Liver (tissue), 9 donors: ENCODE results near the gene RGMA. TPM values are rescaled to one million over a fixed set of nuclear protein-coding genes. Genes with fewer than 3 reads are reported as not detected.

Source experiments
- DNase-seq: peaks from one replicate; pipeline ENCODE4 v3.0.0-alpha.2; 2017; ENCODE audit warnings: low spot score
- H3K27ac ChIP-seq, 2 donors: one replicate each; pipeline ENCODE4 v1.7.0; 2013; ENCODE audit warnings: inconsistent platforms in 2 of 2, low read length in 2 of 2, control low read depth in 1 of 2, low read depth in 1 of 2, mild to moderate bottlenecking in 1 of 2
- H3K27me3 ChIP-seq, 4 donors: one replicate each; pipeline versions ENCODE4 v1.6.1 to v1.7.0; 2013; ENCODE audit warnings: low read length in 3 of 4, inconsistent platforms in 1 of 4, mild to moderate bottlenecking in 1 of 4, moderate library complexity in 1 of 4; ENCODE audit not compliant: control insufficient read depth in 4 of 4, insufficient read depth in 4 of 4
- H3K36me3 ChIP-seq, 4 donors: one replicate each; pipeline versions ENCODE4 v1.6.1 to v1.7.0; 2013; ENCODE audit warnings: low read length in 3 of 4, mild to moderate bottlenecking in 3 of 4, low read depth in 1 of 4, moderate library complexity in 1 of 4; ENCODE audit not compliant: control insufficient read depth in 4 of 4, insufficient read depth in 3 of 4
- H3K4me1 ChIP-seq, 4 donors: one replicate each; pipeline versions ENCODE4 v1.6.1 to v1.7.0; 2013; ENCODE audit warnings: low read length in 3 of 4, mild to moderate bottlenecking in 3 of 4, moderate library complexity in 1 of 4; ENCODE audit not compliant: control insufficient read depth in 4 of 4, insufficient read depth in 4 of 4
- H3K4me3 ChIP-seq, 3 donors: one replicate each; pipeline versions ENCODE4 v1.6.1 to v1.7.0; 2013; ENCODE audit warnings: low read length in 3 of 3, control low read depth in 1 of 3, low read depth in 1 of 3, mild to moderate bottlenecking in 1 of 3
- H3K9ac ChIP-seq, 2 donors: one replicate each; pipeline ENCODE4 v1.7.0; 2013; ENCODE audit warnings: low read length in 2 of 2, mild to moderate bottlenecking in 2 of 2, moderate library complexity in 2 of 2, control low read depth in 1 of 2, low read depth in 1 of 2
- H3K9me3 ChIP-seq, 4 donors: one replicate each; pipeline versions ENCODE4 v1.6.1 to v1.7.0; 2013; ENCODE audit warnings: low read length in 3 of 4; ENCODE audit not compliant: control insufficient read depth in 4 of 4
- CTCF ChIP-seq: fragments of 150-350 bp; IDR thresholded peaks from 2 replicates; pipeline ENCODE4 v1.5.1; 2017; ENCODE audit warnings: improper control_type of control experiment, low read depth, low read length; ENCODE audit not compliant: missing input control
- EGR1 ChIP-seq, 2 donors: IDR thresholded peaks; 2 replicates each; pipeline ENCODE4 v1.6.1; 2016 to 2018; ENCODE audit warnings: antibody characterized with exemption in 2 of 2, low read depth in 2 of 2
- GABPA ChIP-seq, 2 donors: IDR thresholded peaks in 1 of 2; conservative IDR thresholded peaks in 1 of 2; 2 replicates each; pipeline ENCODE4 v1.6.1; 2016; ENCODE audit warnings: antibody characterized with exemption in 2 of 2, mild to moderate bottlenecking in 1 of 2, moderate library complexity in 1 of 2
- HNF4A ChIP-seq, 2 donors: conservative IDR thresholded peaks; 2 replicates each; pipeline ENCODE4 v1.6.1; 2016; ENCODE audit warnings: antibody characterized with exemption in 2 of 2, mild to moderate bottlenecking in 2 of 2
- HNF4G ChIP-seq: IDR thresholded peaks from 2 replicates; pipeline ENCODE4 v1.6.1; 2016; ENCODE audit warnings: antibody characterized with exemption
- JUND ChIP-seq, 2 donors: IDR thresholded peaks; 2 replicates each; pipeline ENCODE4 v1.6.1; 2016; ENCODE audit warnings: antibody characterized with exemption in 2 of 2
- NR2F2 ChIP-seq: IDR thresholded peaks from 2 replicates; pipeline ENCODE4 v1.6.1; 2016; ENCODE audit warnings: antibody characterized with exemption
- RAD21 ChIP-seq, 2 donors: IDR thresholded peaks; 2 replicates each; pipeline ENCODE4 v1.6.1; 2016; ENCODE audit warnings: antibody characterized with exemption in 2 of 2, mild to moderate bottlenecking in 2 of 2
- RXRA ChIP-seq, 2 donors: IDR thresholded peaks; 2 replicates each; pipeline ENCODE4 v1.6.1; 2017 to 2018; ENCODE audit warnings: antibody characterized with exemption in 2 of 2, mild to moderate bottlenecking in 1 of 2
- SP1 ChIP-seq: IDR thresholded peaks from 2 replicates; pipeline ENCODE4 v1.6.1; 2018; ENCODE audit warnings: antibody characterized with exemption, mild to moderate bottlenecking
- TAF1 ChIP-seq: conservative IDR thresholded peaks from 2 replicates; pipeline ENCODE4 v1.6.1; 2016; ENCODE audit warnings: antibody characterized with exemption, mild to moderate bottlenecking
- YY1 ChIP-seq: IDR thresholded peaks from 2 replicates; pipeline ENCODE4 v1.6.1; 2016; ENCODE audit warnings: antibody characterized with exemption, mild to moderate bottlenecking
- WGBS: extraction: QIAGEN DNeasy Blood & Tissue Kit; methylation state at CpG from one replicate; pipeline ENCODE4 v1.1.7; 2013; 5-methylcytosine and 5-hydroxymethylcytosine counted together
- polyA plus RNA-seq, 2 donors: library from polyadenylated mRNA; stranded (reverse) in 1 of 2; unstranded in 1 of 2; fragments of 200-250 nt in 1 of 2; fragments of >200 nt in 1 of 2; fragmentation: Nextera tagmentation in 1 of 2; extraction: Ambion mirVana in 1 of 2; gene quantifications; one replicate each; pipeline versions ENCODE4 v1.2.1 to v1.2.3, GENCODE V29; 2013 to 2015
- total RNA-seq, 2 donors: library from RNA; depleted of rRNA; stranded (reverse); fragments of >200 nt; gene quantifications; one replicate each; pipeline ENCODE4 v1.2.3, GENCODE V29; 2014
- TF ChIP-seq, protein P1 (sequence below): IDR thresholded peaks from 2 replicates; pipeline ENCODE4 v1.6.1; 2016; ENCODE audit warnings: antibody characterized with exemption
- TF ChIP-seq, protein P2 (sequence below): IDR thresholded peaks from 2 replicates; pipeline ENCODE4 v1.6.1; 2016; ENCODE audit warnings: antibody characterized with exemption, mild to moderate bottlenecking
- TF ChIP-seq, protein P3 (sequence below): IDR thresholded peaks from 2 replicates; pipeline ENCODE4 v1.6.1; 2016; ENCODE audit warnings: antibody characterized with exemption
- donor health status: healthy.
- donor health status: healthy.
- donor health status: healthy.
- donor health status: healthy.
- donor health status: healthy.

The RGMA gene
- total and polyA plus RNA-seq, 4 donors: 0.15 to 0.33 (median 0.18) TPM; not detected in 1

- H3K4me3 ChIP-seq: no peak overlapping the region
- H3K4me1 ChIP-seq: peaks cover 0 to 3% (median 0%) of the 10 kb centered on the region in 4 donors
- WGBS: 92% methylated on average over 3 of the region's 3 CpGs
- no peak overlapping the region for H3K27ac ChIP-seq
- no peak for DNase-seq
- H3K36me3 ChIP-seq: no peaks in the 10 kb centered on the region
- peaks cover 0 to 18% (median 3%) of the 10 kb centered on the region in 4 donors for H3K27me3 ChIP-seq
- H3K9me3 ChIP-seq: no peaks in the 10 kb centered on the region
- H3K9ac ChIP-seq: no peak overlapping the region
- no peak for TF ChIP-seq EGR1 (IDR thresholded peaks at IDR 0.05; ENCODE audit: low read depth in 2 of 2)
- TF ChIP-seq HNF4G: no peak
- no peak for TF ChIP-seq HNF4A (conservative IDR thresholded peaks at IDR 0.05)
- TF ChIP-seq, protein P1, sequence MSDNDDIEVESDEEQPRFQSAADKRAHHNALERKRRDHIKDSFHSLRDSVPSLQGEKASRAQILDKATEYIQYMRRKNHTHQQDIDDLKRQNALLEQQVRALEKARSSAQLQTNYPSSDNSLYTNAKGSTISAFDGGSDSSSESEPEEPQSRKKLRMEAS: no peak
- TF ChIP-seq CTCF: no peak
- TF ChIP-seq, protein P2, sequence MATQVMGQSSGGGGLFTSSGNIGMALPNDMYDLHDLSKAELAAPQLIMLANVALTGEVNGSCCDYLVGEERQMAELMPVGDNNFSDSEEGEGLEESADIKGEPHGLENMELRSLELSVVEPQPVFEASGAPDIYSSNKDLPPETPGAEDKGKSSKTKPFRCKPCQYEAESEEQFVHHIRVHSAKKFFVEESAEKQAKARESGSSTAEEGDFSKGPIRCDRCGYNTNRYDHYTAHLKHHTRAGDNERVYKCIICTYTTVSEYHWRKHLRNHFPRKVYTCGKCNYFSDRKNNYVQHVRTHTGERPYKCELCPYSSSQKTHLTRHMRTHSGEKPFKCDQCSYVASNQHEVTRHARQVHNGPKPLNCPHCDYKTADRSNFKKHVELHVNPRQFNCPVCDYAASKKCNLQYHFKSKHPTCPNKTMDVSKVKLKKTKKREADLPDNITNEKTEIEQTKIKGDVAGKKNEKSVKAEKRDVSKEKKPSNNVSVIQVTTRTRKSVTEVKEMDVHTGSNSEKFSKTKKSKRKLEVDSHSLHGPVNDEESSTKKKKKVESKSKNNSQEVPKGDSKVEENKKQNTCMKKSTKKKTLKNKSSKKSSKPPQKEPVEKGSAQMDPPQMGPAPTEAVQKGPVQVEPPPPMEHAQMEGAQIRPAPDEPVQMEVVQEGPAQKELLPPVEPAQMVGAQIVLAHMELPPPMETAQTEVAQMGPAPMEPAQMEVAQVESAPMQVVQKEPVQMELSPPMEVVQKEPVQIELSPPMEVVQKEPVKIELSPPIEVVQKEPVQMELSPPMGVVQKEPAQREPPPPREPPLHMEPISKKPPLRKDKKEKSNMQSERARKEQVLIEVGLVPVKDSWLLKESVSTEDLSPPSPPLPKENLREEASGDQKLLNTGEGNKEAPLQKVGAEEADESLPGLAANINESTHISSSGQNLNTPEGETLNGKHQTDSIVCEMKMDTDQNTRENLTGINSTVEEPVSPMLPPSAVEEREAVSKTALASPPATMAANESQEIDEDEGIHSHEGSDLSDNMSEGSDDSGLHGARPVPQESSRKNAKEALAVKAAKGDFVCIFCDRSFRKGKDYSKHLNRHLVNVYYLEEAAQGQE: no peak
Observed at GRCh38 chr15:93082861-93083260, 6.2 kb downstream of the RGMA start.

- TF ChIP-seq HNF4A (conservative IDR thresholded peaks at IDR 0.05) (no peak), HNF4G (no peak), YY1 (no peak), NR2F2 (no peak), GABPA (IDR thresholded peaks at IDR 0.05 in 1 of 2, conservative IDR thresholded peaks at IDR 0.05 in 1 of 2) (no peak), SP1 (no peak), RXRA (IDR thresholded peaks at IDR 0.05) (no peak), RAD21 (IDR thresholded peaks at IDR 0.05) (no peak), TAF1 (no peak), JUND (IDR thresholded peaks at IDR 0.05) (no peak), EGR1 (IDR thresholded peaks at IDR 0.05; ENCODE audit: low read depth in 2 of 2) (no peak)
- TF ChIP-seq, protein P1: no peak
- TF ChIP-seq, protein P3, sequence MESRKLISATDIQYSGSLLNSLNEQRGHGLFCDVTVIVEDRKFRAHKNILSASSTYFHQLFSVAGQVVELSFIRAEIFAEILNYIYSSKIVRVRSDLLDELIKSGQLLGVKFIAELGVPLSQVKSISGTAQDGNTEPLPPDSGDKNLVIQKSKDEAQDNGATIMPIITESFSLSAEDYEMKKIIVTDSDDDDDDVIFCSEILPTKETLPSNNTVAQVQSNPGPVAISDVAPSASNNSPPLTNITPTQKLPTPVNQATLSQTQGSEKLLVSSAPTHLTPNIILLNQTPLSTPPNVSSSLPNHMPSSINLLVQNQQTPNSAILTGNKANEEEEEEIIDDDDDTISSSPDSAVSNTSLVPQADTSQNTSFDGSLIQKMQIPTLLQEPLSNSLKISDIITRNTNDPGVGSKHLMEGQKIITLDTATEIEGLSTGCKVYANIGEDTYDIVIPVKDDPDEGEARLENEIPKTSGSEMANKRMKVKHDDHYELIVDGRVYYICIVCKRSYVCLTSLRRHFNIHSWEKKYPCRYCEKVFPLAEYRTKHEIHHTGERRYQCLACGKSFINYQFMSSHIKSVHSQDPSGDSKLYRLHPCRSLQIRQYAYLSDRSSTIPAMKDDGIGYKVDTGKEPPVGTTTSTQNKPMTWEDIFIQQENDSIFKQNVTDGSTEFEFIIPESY: no peak
- no peak for DNase-seq
- Histone ChIP-seq H3K9ac (no peak overlapping the region), H3K9me3 (no peaks in the 10 kb centered on the region), H3K4me3 (no peak overlapping the region), H3K36me3 (no peaks in the 10 kb centered on the region), H3K4me1 (no peaks in the 10 kb centered on the region), H3K27ac (no peak overlapping the region), H3K27me3 (peaks cover 3 to 12% (median 4%) of the 10 kb centered on the region in 4 donors)
- WGBS: 85% methylated on average over 5 of the region's 5 CpGs
Observed at GRCh38 chr15:93081399-93081798, 7.6 kb downstream of the RGMA start.
